MM.1S (cell line): ENCODE measurements around the gene ADAMTS15.

Experiments
- DNase-seq: peaks from one replicate; pipeline ENCODE4 v3.0.0-alpha.2; 2015
- H2AFZ ChIP-seq: fragments of 300-600 bp; sonication (generic); 2 replicates; pipeline ENCODE4 v1.6.0; 2016; ENCODE audit warnings: antibody characterized with exemption, low read length
- H3F3A ChIP-seq: fragments of 300-600 bp; sonication (generic); 2 replicates; pipeline ENCODE4 v1.6.1; 2016; ENCODE audit warnings: mild to moderate bottlenecking, antibody characterized with exemption, low read length, moderate library complexity, mixed read lengths; ENCODE audit not compliant: insufficient read depth
- H3K27ac ChIP-seq: fragments of 300-600 bp; sonication (generic); 2 replicates; pipeline ENCODE4 v1.5.1; 2016; ENCODE audit warnings: mild to moderate bottlenecking, low read length
- H3K27me3 ChIP-seq: fragments of 300-600 bp; sonication (generic); replicated peaks from 2 replicates; pipeline ENCODE4 v1.6.0; 2016; ENCODE audit warnings: low read length; ENCODE audit not compliant: insufficient read depth
- H3K36me3 ChIP-seq: fragments of 300-600 bp; sonication (generic); replicated peaks from 2 replicates; pipeline ENCODE4 v1.6.1; 2016; ENCODE audit warnings: mild to moderate bottlenecking, low read length, mixed read lengths; ENCODE audit not compliant: insufficient read depth
- H3K4me1 ChIP-seq: fragments of 300-600 bp; sonication (generic); 2 replicates; pipeline ENCODE4 v1.6.1; 2016; ENCODE audit warnings: low read length, mixed read lengths
- H3K4me2 ChIP-seq: fragments of 300-600 bp; sonication (generic); 2 replicates; pipeline ENCODE4 v1.6.0; 2016; ENCODE audit warnings: low read depth, low read length
- H3K4me3 ChIP-seq: fragments of 300-600 bp; sonication (generic); 2 replicates; pipeline ENCODE4 v1.5.1; 2016; ENCODE audit warnings: low read length, mixed read lengths
- H3K79me2 ChIP-seq: fragments of 300-600 bp; sonication (generic); 2 replicates; pipeline ENCODE4 v1.6.1; 2016; ENCODE audit warnings: mixed run types, low read length, mixed read lengths
- H3K9ac ChIP-seq: fragments of 300-600 bp; sonication (generic); 2 replicates; pipeline ENCODE4 v1.6.1; 2016; ENCODE audit warnings: low read length, mixed read lengths
- H3K9me2 ChIP-seq: fragments of 300-600 bp; sonication (generic); replicated peaks from 2 replicates; pipeline ENCODE4 v1.6.1; 2016; ENCODE audit warnings: mild to moderate bottlenecking, low read length, mixed read lengths; ENCODE audit not compliant: insufficient read depth
- H3K9me3 ChIP-seq: fragments of 300-600 bp; sonication (generic); replicated peaks from 2 replicates; pipeline ENCODE4 v1.6.1; 2016; ENCODE audit warnings: mild to moderate bottlenecking, low read length, mixed read lengths; ENCODE audit not compliant: insufficient read depth
- H4K20me1 ChIP-seq: fragments of 300-600 bp; sonication (generic); 2 replicates; pipeline ENCODE4 v1.6.1; 2016; ENCODE audit warnings: mild to moderate bottlenecking, low read length, moderate library complexity, mixed read lengths; ENCODE audit not compliant: insufficient read depth
- EZH2 ChIP-seq: fragments of 300-600 bp; sonication (generic); optimal IDR thresholded peaks from 2 replicates; pipeline ENCODE3; 2017; ENCODE audit warnings: low read depth, mild to moderate bottlenecking, antibody characterized with exemption, low read length, mixed read lengths
- EZH2phosphoT487 ChIP-seq: fragments of 300-600 bp; sonication (generic); IDR thresholded peaks from 2 replicates; pipeline ENCODE4 v1.6.1; 2018; ENCODE audit warnings: antibody characterized with exemption, low read length
- TF ChIP-seq, protein P1 (sequence below): fragments of 300-600 bp; sonication (generic); IDR thresholded peaks from 2 replicates; pipeline ENCODE4 v1.5.1; 2016; ENCODE audit warnings: antibody characterized with exemption, low read length, mixed read lengths

ADAMTS15 gene

DNA sequence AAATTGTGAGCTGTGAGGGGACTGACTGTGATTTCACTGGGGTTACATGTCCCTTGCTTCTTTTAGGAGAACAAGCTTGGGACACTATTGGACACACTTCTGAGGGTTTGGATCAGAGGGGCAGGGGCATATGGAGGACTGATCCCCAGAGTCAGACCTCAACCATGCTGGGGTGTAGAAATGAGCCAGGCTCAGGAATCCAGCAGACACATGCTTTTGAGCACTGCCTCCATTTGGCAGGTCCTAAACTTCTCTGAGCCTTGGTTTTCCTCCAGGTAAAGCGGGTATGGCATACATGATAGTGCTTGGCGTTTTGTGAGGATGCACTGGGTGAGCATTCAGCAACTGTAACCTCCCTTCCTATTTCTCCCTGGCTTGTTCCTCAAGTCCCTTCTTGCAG lies 74.7 kb downstream of the ADAMTS15 start:
- no peak overlapping the region for H3K9ac ChIP-seq
- TF ChIP-seq, protein P1, sequence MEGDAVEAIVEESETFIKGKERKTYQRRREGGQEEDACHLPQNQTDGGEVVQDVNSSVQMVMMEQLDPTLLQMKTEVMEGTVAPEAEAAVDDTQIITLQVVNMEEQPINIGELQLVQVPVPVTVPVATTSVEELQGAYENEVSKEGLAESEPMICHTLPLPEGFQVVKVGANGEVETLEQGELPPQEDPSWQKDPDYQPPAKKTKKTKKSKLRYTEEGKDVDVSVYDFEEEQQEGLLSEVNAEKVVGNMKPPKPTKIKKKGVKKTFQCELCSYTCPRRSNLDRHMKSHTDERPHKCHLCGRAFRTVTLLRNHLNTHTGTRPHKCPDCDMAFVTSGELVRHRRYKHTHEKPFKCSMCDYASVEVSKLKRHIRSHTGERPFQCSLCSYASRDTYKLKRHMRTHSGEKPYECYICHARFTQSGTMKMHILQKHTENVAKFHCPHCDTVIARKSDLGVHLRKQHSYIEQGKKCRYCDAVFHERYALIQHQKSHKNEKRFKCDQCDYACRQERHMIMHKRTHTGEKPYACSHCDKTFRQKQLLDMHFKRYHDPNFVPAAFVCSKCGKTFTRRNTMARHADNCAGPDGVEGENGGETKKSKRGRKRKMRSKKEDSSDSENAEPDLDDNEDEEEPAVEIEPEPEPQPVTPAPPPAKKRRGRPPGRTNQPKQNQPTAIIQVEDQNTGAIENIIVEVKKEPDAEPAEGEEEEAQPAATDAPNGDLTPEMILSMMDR = no peak
- no peak for TF ChIP-seq EZH2
- TF ChIP-seq EZH2phosphoT487 = no peak
- H3K27ac ChIP-seq = no peak overlapping the region
- no peaks in the 10 kb centered on the region for H3K9me3 ChIP-seq
- no peak overlapping the region for H3K4me2 ChIP-seq
- H3K79me2 ChIP-seq = no peaks in the 10 kb centered on the region
- no peaks in the 10 kb centered on the region for H3K27me3 ChIP-seq
- H4K20me1 ChIP-seq = no peaks in the 10 kb centered on the region
- no peaks in the 10 kb centered on the region for H3F3A ChIP-seq
- H3K4me1 ChIP-seq = no peaks in the 10 kb centered on the region
- no peak overlapping the region for H3K4me3 ChIP-seq
- DNase-seq = no peak
- H3K9me2 ChIP-seq = no peaks in the 10 kb centered on the region
- H2AFZ ChIP-seq = no peak overlapping the region
- H3K36me3 ChIP-seq = no peaks in the 10 kb centered on the region

DNA sequence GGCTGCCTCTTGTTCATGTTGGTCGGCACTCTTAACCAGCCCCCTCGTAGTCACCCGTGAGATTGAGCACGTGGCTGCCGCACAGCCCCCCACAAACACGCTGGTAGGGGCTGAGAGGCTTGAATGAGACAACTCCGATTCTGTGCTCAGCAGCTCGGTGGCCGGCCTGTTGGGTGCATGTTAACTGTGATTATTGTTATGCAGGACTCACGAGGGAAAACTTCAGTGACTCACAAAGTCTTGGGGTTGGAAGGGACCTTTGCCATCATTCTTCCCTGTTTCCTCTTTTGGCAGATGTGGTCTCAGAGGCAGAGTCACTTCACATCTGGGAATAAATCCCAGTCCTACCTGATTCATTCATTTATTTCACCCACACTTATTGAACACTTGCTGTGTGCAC lies 75.2 kb downstream of the ADAMTS15 start:
- no peak for TF ChIP-seq EZH2
- TF ChIP-seq, protein P1 = no peak
- no peak overlapping the region for H3K4me3 ChIP-seq
- H3K27ac ChIP-seq = no peak overlapping the region
- H3K27me3 ChIP-seq = no peaks in the 10 kb centered on the region
- DNase-seq = no peak
- H3K79me2 ChIP-seq = no peaks in the 10 kb centered on the region
- H3K4me1 ChIP-seq = no peaks in the 10 kb centered on the region
- H3K4me2 ChIP-seq = no peak overlapping the region
- H3K9me3 ChIP-seq = no peaks in the 10 kb centered on the region
- H3K36me3 ChIP-seq = no peaks in the 10 kb centered on the region
- no peak overlapping the region for H3K9ac ChIP-seq
- no peaks in the 10 kb centered on the region for H3F3A ChIP-seq
- H4K20me1 ChIP-seq = no peaks in the 10 kb centered on the region
- no peak overlapping the region for H2AFZ ChIP-seq
- H3K9me2 ChIP-seq = no peaks in the 10 kb centered on the region

DNA sequence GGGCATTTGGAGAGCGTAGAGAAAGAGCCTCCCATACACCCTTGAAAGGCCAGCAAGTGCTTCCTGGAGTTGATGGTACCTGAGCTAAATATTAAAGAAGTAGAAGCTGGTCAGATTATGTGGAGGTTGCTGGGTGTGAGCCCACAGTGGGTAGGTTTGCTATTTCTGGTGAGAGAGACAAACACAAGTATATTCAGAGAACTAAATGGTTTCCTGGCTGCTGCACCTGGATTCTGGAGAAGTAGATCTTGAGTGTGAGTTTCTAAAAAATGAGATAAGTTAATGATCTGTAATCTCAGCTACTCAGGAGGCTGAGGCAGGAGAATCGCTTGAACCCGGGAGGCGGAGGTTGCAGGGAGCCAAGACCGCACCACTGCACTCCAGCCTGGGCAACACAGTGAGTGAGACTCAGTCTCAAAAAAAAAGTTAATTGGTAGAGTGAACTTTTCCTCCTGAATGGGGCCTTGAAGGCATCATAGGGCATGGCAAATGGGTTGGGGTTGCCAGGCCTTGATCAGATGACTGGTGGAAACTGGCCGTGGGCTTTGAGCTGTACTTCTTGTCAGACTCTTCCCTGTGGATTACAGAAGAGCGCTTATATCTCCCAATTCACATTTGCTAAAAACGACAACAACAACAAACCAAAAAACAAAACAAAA lies 75.8 kb downstream of the ADAMTS15 start:
- Histone ChIP-seq H3K36me3 (no peaks in the 10 kb centered on the region), H2AFZ (no peak overlapping the region), H3K4me1 (no peaks in the 10 kb centered on the region), H3K4me3 (no peak overlapping the region), H4K20me1 (no peaks in the 10 kb centered on the region), H3K9me2 (no peaks in the 10 kb centered on the region), H3F3A (no peaks in the 10 kb centered on the region), H3K9me3 (no peaks in the 10 kb centered on the region), H3K9ac (no peak overlapping the region), H3K27me3 (no peaks in the 10 kb centered on the region), H3K27ac (no peak overlapping the region), H3K79me2 (no peaks in the 10 kb centered on the region), H3K4me2 (no peak overlapping the region)
- TF ChIP-seq EZH2phosphoT487 (no peak), EZH2 (no peak)
- TF ChIP-seq, protein P1 = no peak
- no peak for DNase-seq
